Eye (tissue), 1 donor: ENCODE results near the gene CLK1.
A peak's percentile ranks its signal among the peaks of the same experiment; 100 is the strongest.

Source experiments
- DNase-seq: peaks from one replicate; pipeline ENCODE4 v3.0.0-alpha.2; 2015

The CLK1 gene

GRCh38 chr2:200810998-200811332 lies 53.5 kb downstream of the CLK1 start:
- DNase-seq, result no peak

GRCh38 chr2:200810252-200810997 lies 54.0 kb downstream of the CLK1 start:
- DNase-seq, result peak; percentile 24

GRCh38 chr2:200809506-200810251 lies 54.8 kb downstream of the CLK1 start:
- DNase-seq, result no peak
